ENCODE measurements around the gene ASGR2.

- TF ChIP-seq CTCF (conservative IDR thresholded peaks at IDR 0.05 in 1 of 2, IDR thresholded peaks at IDR 0.05 in 1 of 2; ENCODE audit: low read depth in 1 of 2, low read length in 2 of 2) (no peak), EZH2 (IDR thresholded peaks at IDR 0.05; ENCODE audit: low read length, missing control alignments) (no peak)
These were observed 46.4 kb downstream of the ASGR2 start for GRCh38 chr17:7068268-7068667.

Data from fibroblast of lung (primary cell).